GM12878 (cell line): Measurements from ENCODE around the gene ELSPBP1. TPM values are rescaled to one million over a fixed set of nuclear protein-coding genes. Genes with fewer than 3 reads are reported as not detected.

Source experiments
- ATAC-seq: fragments of 200-7000 bp; cut with Tn5 transposase; 3 replicates; pipeline ENCODE4 v1.9.1; 2020; ENCODE audit warnings: mild to moderate bottlenecking, moderate library complexity
- BruUV-seq: library from RNA; stranded (reverse); fragments of 400-500 nt; replicated peaks from 2 replicates; lab custom pipeline; 2021; lab: Mats Ljungman, UMichigan
- CTCF ChIA-PET: fragments of 300-600 bp; sonication (Branson Sonifier 250); formaldehyde crosslinking; extraction: SDS; loops from one replicate; lab custom pipeline; 2021; ENCODE audit warnings: inconsistent platforms; lab: Yijun Ruan, JAX
- POLR2A ChIA-PET: fragments of 350-600 bp; formaldehyde crosslinking; extraction: SDS; loops from one replicate; lab custom pipeline; 2021; ENCODE audit warnings: inconsistent platforms; lab: Charles Lee
- RAD21 ChIA-PET: fragments of 300-600 bp; sonication (Branson Sonifier 250); formaldehyde crosslinking; loops from one replicate; lab custom pipeline; 2023; ENCODE audit warnings: antibody characterized with exemption; ENCODE audit not compliant: unreplicated experiment; lab: Charles Lee
- SMC1A ChIA-PET: fragments of 300-600 bp; sonication (Branson Sonifier 250); formaldehyde crosslinking; loops from one replicate; lab custom pipeline; 2023; ENCODE audit not compliant: unreplicated experiment, uncharacterized antibody; lab: Charles Lee
- DNase-seq: peaks from one replicate; pipeline ENCODE4 v3.0.0-alpha.2; 2011; ENCODE audit warnings: low read depth, low spot score
- FAIRE-seq: peaks from 3 replicates; lab custom pipeline; 2011; peaks lifted over from hg19 to GRCh38; lab: Jason Lieb, UNC
- H2AFZ ChIP-seq: 2 replicates; pipeline ENCODE4 v1.6.0; 2011; ENCODE audit warnings: low read depth, low read length, control low read depth; ENCODE audit not compliant: control insufficient read depth
- H3K27ac ChIP-seq: 2 replicates; pipeline ENCODE4 v1.5.1; 2011; ENCODE audit warnings: control low read depth; ENCODE audit not compliant: control insufficient read depth, insufficient read depth
- H3K27me3 ChIP-seq, 2 experiments: replicated peaks in 1 of 2; 2 replicates each; pipeline versions ENCODE4 v1.6.0 to v1.6.1; 2011; ENCODE audit warnings: low read length in 1 of 2; ENCODE audit not compliant: control insufficient read depth in 2 of 2, insufficient read depth in 2 of 2
- H3K36me3 ChIP-seq, 2 experiments: 2 replicates each; pipeline ENCODE4 v1.5.1; 2011; ENCODE audit warnings: low read length in 1 of 2; ENCODE audit not compliant: control insufficient read depth in 2 of 2, insufficient read depth in 2 of 2
- H3K4me1 ChIP-seq: 2 replicates; pipeline ENCODE4 v1.6.1; 2011; ENCODE audit warnings: mild to moderate bottlenecking, low read length, moderate library complexity, mixed read lengths; ENCODE audit not compliant: control insufficient read depth, insufficient read depth
- H3K4me2 ChIP-seq: 2 replicates; pipeline ENCODE4 v1.6.0; 2011; ENCODE audit warnings: control low read depth; ENCODE audit not compliant: control insufficient read depth, insufficient read depth
- H3K4me3 ChIP-seq: fragments of 200-600 bp; sonication (generic); 2 replicates; pipeline ENCODE4 v1.5.1; 2016
- H3K79me2 ChIP-seq: 2 replicates; pipeline ENCODE4 v1.6.0; 2011; ENCODE audit warnings: low read length; ENCODE audit not compliant: control insufficient read depth, insufficient read depth
- H3K9ac ChIP-seq: 2 replicates; pipeline ENCODE4 v1.8.0; 2011; ENCODE audit warnings: low read length, control low read depth, mixed read lengths; ENCODE audit not compliant: control insufficient read depth, insufficient read depth
- H3K9me3 ChIP-seq: replicated peaks from 3 replicates; pipeline ENCODE4 v1.5.1; 2011; ENCODE audit warnings: mild to moderate bottlenecking, low read length; ENCODE audit not compliant: control insufficient read depth, insufficient read depth
- H4K20me1 ChIP-seq: 2 replicates; pipeline ENCODE4 v1.6.0; 2011; ENCODE audit not compliant: control insufficient read depth, insufficient read depth
- BCL11A ChIP-seq: IDR thresholded peaks from 2 replicates; pipeline ENCODE4 v1.6.1; 2011; ENCODE audit warnings: low read depth, low read length
- BCL3 ChIP-seq: IDR thresholded peaks from 2 replicates; pipeline ENCODE4 v1.6.1; 2011; ENCODE audit warnings: borderline replicate concordance, low read depth, mild to moderate bottlenecking, moderate library complexity, low read length; ENCODE audit not compliant: insufficient read depth, poor library complexity, severe bottlenecking
- CBX5 ChIP-seq: sonication (generic); IDR thresholded peaks from 2 replicates; pipeline ENCODE4 v1.6.1; 2016; ENCODE audit warnings: low read depth, moderate library complexity, mild to moderate bottlenecking, inconsistent platforms
- E2F4 ChIP-seq: IDR thresholded peaks from 2 replicates; pipeline ENCODE4 v1.6.1; 2012; ENCODE audit warnings: low read depth, low read length, improper control_type of control experiment
- EP300 ChIP-seq, 2 experiments: fragments of 150-350 bp in 1 of 2; IDR thresholded peaks; 2 replicates each; pipeline ENCODE4 v1.6.1; 2011 to 2012; ENCODE audit warnings: low read depth in 2 of 2, low read length in 2 of 2, borderline replicate concordance in 1 of 2, improper control_type of control experiment in 1 of 2, inconsistent platforms in 1 of 2; ENCODE audit not compliant: control insufficient read depth in 1 of 2
- IKZF1 ChIP-seq: fragments of 450-650 bp; conservative IDR thresholded peaks from 2 replicates; pipeline ENCODE4 v1.6.1; 2017; ENCODE audit warnings: antibody characterized with exemption, mild to moderate bottlenecking
- MEF2A ChIP-seq: IDR thresholded peaks from 2 replicates; pipeline ENCODE4 v1.6.1; 2011; ENCODE audit warnings: low read depth, mild to moderate bottlenecking, low read length, moderate library complexity; ENCODE audit not compliant: insufficient read depth
- MEF2B ChIP-seq: fragments of 450-650 bp; IDR thresholded peaks from 2 replicates; pipeline ENCODE4 v1.6.1; 2018; ENCODE audit warnings: mild to moderate bottlenecking, moderate library complexity; ENCODE audit not compliant: partially characterized antibody, poor library complexity, severe bottlenecking
- NRF1 ChIP-seq: conservative IDR thresholded peaks from 2 replicates; pipeline ENCODE4 v1.6.1; 2011; ENCODE audit warnings: mild to moderate bottlenecking, low read depth, low read length, improper control_type of control experiment
- SMAD5 ChIP-seq: IDR thresholded peaks from 2 replicates; pipeline ENCODE4 v1.6.1; 2016; ENCODE audit warnings: antibody characterized with exemption, low read depth
- whole genome bisulfite sequencing: methylation state at CpG from one replicate; pipeline ENCODE4 v1.1.6; 2016; ENCODE audit warnings: low lambda C conversion rate; ENCODE audit not compliant: insufficient replicate concordance, insufficient coverage; ENCODE audit errors: missing lambda C conversion rate; 5-methylcytosine and 5-hydroxymethylcytosine counted together
- in situ Hi-C: fragments of 300-500 bp; cut with MboI; formaldehyde crosslinking; loops from 9 replicates; pipeline ENCODE4 v1.14.3; 2018; ENCODE audit warnings: mixed read lengths
- intact Hi-C: fragments of 100-400 bp; cut with micrococcal nuclease; formaldehyde crosslinking; loops from one replicate; pipeline ENCODE4 v1.14.2; 2022; ENCODE audit not compliant: unreplicated experiment
- polyA plus RNA-seq, 11 experiments: library from polyadenylated mRNA; depleted of rRNA in 4 of 11; unstranded in 6 of 11; stranded (reverse) in 5 of 11; fragments of >200 nt; fragmentation: Nextera tagmentation in 4 of 11; fragmentation: Illumina TruSeq in 1 of 11; extraction: Ambion mirVana in 4 of 11; extraction: Trizol in 1 of 11; gene quantifications; 1 replicate in 1 of 11; 2 replicates in 10 of 11; pipeline versions ENCODE4 v1.2.1 to v1.2.3, GENCODE V29; 2011 to 2016; ENCODE audit warnings: inconsistent platforms in 2 of 11, missing spikeins in 2 of 11, low read depth in 1 of 11
- total RNA-seq, 4 experiments: library from RNA; depleted of rRNA in 3 of 4; stranded (reverse); fragments of >200 nt in 3 of 4; fragmentation: Illumina TruSeq in 1 of 4; extraction: Trizol in 1 of 4; gene quantifications; 2 replicates each; pipeline versions ENCODE4 v1.2.1 to v1.2.3, GENCODE V29; 2013 to 2021

Gene ELSPBP1
- total and polyA plus RNA-seq, 10 of the 15 experiments (the other 5 are each of a cell fraction or from before 2014, with no cell fraction given), result not detected

GRCh38 chr19:48030073-48030472 lies 35.6 kb downstream of the ELSPBP1 start:
- SMC1A ChIA-PET, result no interaction called here
- Histone ChIP-seq H3K9ac (no peak overlapping the region), H3K27me3 (no peaks in the 10 kb centered on the region), H3K27ac (no peak overlapping the region), H3K4me1 (no peaks in the 10 kb centered on the region), H2AFZ (no peak overlapping the region), H4K20me1 (no peaks in the 10 kb centered on the region), H3K9me3 (no peaks in the 10 kb centered on the region), H3K4me2 (no peak overlapping the region), H3K36me3 (no peaks in the 10 kb centered on the region), H3K79me2 (no peaks in the 10 kb centered on the region), H3K4me3 (no peak overlapping the region)
- RAD21 ChIA-PET, result no interaction called here
- ATAC-seq (no peak), DNase-seq (no peak), FAIRE-seq (no peak)
- CTCF ChIA-PET, result no interaction called here
- in situ Hi-C loops, result no loop called here
- intact Hi-C loops, result no loop called here
- no peak for TF ChIP-seq BCL11A
- no peak for TF ChIP-seq NRF1
- no peak for TF ChIP-seq IKZF1
- TF ChIP-seq MEF2A, result no peak
- TF ChIP-seq EP300 (IDR thresholded peaks at IDR 0.05; ENCODE audit: borderline replicate concordance in 1 of 2, control insufficient read depth in 1 of 2, low read depth in 2 of 2, low read length in 2 of 2), result no peak
- no peak for TF ChIP-seq MEF2B
- no peak for TF ChIP-seq E2F4
- no peak for TF ChIP-seq BCL3
- no peak for TF ChIP-seq SMAD5
- TF ChIP-seq CBX5, result no peak
- POLR2A ChIA-PET, result no interaction called here
- no TSS peak for BruUV-seq
- 45% methylated on average over 10 of the region's 10 CpGs for WGBS
